NCI-H2029 treated with DMSO at 0.1 percent for 48 hours (cell line): Measurements from ENCODE around the gene FUOM.
"Not testable (repeated sequence)": the region's sequence is repeated elsewhere in the genome, so short reads cannot be mapped to it uniquely, and the experiment has no call there.

Experiments used
- DNase-seq: peaks from one replicate; lab custom pipeline; 2025; lab: John Stamatoyannopoulos, UW

FUOM gene

DNA sequence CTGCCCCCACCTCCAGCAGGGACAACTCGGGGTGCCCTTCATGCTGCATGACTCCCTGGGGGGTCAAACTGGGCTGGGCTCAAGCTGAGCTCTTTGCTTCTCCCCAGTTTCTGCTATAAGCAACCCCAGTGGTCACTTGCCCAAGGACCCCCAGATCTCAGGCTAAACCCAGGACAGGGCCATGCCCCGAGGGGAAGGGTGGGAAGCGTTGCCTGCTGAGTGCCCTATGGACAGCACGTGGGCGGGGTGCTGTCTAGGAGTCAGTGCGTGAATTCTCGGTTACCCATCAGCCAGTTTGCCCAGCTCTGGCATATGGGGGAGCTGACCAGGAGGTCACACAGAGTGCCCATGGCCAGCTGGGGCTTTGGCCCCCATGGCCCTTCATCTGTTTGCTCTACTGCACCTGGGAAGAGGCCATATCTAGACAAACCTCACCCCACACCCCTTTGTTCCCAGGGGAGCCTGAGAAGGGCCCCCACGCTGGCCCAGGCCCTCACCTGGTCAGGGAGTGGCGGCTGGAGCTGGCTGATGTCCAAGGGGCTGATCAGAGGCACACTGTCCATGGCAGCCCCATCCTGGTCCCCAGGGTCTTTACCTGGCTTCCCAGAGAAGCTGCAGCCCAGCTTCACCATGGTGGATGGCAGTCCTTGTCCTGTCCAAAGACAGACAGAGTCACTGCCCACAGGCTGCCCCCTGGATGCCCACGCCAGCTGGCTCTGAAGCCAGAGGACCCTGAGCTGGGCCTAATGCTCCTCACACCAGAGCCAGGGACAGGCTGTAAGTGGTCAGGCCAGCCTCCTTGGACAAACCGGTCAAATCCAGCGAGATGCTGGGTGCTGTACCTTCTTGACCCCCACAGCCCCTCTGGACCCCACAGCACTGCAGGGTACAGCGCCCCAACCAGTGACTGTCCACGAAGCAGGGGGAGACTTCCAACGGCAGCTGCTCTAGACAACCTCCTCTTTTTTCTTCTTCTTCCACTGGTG, 29.2 kb downstream of the FUOM start:
- no peak for DNase-seq

DNA sequence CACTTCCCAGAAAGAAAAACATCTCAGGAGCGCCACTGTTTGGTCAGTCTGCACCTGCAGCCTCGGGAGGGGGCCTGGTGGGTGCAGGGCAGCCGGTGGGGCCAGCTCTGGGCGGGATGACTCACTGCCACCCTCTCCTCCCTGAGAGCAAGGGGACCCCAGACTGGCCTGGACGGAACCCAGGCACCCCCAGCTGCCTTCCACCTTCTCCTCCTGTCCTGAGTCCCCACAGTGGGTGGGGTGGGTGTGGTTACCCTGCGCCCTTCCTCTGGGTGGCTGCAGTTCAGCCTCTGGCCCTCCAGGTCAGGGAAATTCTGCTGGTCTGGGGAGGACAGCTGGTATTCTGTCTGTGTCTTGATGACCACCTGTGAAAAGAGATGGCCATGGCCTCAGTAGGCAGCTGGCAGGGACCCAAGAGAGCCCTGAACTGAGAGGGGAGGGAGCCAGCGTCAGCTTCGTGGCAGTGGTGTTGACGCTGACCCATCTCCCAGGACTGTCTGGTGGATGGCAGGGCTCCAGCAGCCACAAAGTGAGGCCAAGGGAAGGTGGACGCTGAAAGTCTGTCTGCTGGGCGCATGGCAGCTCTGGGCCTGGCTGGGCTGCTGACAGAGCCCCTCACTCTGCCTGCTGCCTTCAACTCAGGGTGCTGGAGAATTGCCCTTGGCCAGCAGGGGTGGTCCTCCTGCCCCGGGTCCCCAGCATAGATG, 30.0 kb downstream of the FUOM start:
- DNase-seq: no peak

DNA sequence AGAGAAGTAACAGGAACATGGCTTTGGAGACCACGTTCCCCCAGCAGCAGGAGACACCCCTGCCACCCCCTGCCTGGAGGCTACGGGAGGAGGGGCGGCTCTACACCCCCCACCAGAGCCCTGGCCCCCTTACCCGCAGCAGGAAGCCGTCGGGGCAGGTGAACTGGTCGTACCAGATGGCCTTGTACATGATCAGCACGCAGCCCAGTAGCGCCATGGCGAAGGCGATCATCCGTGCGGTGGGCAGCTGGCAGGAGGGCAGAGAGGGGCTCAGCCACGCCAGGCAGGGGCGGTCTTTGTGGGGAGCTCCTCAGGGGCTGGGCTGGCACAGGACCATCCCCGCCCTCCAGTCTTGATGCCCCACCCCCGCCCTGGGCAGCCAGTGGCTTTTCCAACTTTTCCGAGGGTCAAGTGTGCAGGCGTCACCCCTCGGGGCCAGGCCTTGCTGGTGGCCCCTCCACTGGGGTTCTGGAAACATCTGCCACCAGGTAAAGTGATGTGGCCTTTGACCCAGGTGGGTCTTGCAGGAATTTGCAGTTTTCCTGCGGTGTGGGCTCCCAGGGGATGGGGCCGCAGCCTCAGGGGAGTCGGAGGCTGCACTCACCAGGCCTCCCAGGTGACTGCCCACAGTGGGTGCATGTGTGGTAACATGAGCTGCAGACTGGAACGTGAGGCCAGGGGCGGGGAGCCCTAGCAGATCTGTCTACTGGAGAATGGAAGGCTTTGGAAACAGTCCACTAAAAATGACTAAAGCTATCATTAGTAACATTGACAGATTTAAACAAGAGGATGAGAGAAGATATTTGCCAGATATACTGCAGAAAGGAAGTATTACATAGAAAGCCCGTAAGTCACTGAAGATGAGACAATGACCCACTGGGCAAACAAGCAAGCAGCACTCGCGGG, 30.8 kb downstream of the FUOM start:
- no peak for DNase-seq

DNA sequence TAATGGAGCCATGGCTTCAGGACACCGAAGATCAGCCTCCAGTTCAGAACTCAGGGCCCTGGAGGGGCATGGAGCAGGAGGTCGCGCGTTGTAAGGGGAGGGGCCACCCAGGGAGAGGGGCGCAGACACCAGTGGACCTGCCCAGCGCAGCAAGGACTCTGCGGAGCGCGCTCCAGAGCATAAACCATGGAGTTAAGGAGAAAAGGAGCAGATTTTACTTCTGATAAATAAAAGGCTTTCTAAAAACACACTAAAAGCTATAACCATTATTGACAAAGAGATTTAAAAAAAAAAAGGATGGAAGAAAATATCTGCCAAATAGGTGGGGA, 31.6 kb downstream of the FUOM start:
- no peak for DNase-seq

DNA sequence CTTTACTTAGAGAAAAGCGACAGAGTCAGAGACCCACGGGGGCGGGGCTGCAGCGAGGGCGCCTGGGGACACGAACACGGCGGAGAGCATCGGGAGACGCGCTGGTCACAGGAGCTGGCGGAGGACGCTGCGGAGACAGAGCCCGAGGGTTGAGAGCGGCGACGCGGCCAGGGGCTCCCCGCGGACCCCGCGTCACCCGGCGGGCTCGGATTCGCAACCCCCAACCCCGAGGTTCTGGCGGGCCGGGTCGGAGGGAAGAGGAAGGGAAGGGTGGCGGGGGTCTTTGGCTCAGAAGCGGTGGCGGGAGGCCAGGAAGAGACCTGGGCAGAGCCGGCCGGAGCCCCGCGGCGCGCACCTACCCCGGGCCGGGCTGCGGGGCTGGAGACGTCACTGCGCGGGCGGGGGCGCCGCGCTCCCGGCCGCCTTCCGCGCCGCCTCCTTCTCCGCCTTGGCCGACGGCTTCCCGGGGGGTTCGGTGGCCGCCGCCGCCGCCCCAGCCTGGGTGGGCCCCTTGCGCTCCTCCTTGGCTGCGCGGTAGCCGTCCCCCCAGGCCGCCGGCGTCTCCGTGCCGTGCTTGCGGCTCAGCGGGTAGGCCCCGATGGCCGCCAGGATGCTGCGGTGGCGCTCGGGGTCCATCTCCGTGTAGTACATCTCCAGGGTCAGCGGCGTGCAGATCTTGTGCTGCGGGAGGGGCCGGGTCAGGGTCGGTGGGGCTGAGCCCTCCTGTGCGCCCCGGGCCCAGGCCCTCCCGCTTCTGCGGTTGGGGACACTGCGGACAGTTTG, 32.2 kb downstream of the FUOM start:
- no peak for DNase-seq

DNA sequence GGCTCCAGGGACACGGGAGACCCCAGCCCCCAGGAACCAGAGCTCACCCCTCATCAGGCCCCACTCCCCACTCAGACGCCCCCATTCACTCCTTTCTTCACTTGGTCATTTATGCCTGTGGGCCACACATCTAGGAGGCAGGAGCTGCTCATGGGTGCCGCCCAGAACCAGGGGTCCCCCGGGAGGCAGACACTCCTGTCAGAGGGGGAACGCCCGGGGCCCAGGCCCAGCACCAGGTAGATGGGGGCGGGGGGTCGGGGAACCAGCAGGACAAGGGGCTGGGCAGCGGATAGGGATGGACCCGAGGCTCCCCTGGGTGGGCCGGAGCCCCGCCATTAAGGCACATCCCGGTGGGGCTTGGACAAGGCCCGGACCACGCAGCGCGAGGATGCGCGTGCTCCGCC, 33.0 kb downstream of the FUOM start:
- no peak for DNase-seq

DNA sequence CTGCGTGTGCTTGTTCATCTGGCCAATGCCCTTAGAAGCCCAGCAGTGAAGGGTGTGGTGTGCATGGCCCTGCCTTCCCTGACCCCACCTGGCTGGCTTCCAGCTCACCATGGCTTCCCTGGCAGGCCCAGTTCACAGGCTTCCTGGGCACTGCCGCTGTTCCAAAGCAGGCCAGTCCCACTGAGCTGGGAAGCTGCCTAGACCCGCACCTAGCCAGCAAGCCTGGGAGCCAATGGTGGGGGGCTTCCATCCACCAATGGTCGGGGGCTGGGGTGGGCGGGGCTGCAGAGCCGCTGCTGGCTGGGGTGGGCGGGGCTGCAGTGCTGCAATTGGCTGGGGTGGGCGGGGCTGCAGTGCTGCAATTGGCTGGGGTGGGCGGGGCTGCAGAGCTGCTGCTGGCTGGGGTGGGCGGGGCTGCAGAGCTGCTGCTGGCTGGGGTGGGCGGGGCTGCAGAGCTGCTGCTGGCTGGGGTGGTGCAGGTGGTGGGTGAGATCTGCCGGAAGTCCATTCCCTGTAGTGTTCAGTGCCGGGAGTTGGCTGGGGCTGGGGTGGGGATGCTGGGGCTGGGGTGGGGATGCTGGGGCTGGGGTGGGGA, 33.5 kb downstream of the FUOM start:
- DNase-seq: peak; percentile 21

DNA sequence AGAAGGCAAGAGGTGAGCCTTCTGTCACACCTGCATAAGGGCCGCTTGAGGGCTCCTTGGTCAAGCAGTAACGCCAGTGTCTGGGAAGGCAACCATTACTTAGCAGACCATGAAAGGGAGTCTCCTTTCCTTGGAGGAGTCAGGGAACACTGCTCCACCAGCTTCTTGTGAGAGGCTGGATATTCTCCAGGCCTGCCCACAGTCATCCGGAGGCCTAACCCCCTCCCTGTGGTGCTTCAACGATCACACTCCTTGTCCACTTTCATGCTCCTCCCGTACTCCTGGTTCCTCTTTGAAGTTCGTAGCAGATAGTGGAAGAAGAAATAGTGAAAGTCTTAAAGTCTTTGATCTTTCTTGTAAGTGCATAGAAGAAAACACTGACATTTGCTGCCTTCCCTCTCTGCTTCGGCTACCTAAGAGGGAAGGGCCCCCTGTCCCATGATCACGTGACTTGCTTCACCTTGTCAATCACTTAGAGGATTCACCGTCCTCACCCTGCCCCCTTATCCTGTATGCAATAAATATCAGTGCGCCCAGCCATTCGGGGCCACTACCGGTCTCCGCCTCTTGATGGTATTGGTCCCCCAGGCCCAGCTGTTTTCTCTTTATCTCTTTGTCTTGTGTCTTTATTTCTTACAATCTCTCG, 35.6 kb downstream of the FUOM start:
- not testable (repeated sequence) for DNase-seq

DNA sequence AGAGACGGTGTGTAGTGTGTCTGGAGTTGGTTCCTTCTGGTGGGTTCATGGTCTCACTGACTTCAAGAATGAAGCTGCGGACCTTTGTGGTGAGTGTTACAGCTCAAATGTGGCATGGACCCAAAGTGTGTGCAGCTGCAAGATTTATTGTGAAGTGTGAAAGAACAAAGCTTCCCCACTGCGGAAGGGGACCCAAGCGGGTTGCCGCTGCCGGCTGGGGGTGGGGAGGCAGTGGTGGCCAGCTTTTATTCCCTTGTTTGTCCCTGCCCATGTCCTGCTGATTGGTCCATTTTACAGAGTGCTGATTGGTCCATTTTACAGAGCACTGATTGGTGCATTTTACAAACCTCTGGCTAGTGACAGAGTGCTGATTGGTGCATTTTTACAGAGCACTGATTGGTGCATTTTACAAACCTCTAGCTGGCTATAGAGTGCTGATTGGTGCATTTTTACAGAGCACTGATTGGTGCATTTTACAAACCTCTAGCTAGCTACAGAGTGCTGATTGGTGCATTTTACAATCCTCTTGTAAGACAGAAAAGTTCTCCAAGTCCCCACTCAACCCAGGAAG, 36.9 kb downstream of the FUOM start:
- not testable (repeated sequence) for DNase-seq

DNA sequence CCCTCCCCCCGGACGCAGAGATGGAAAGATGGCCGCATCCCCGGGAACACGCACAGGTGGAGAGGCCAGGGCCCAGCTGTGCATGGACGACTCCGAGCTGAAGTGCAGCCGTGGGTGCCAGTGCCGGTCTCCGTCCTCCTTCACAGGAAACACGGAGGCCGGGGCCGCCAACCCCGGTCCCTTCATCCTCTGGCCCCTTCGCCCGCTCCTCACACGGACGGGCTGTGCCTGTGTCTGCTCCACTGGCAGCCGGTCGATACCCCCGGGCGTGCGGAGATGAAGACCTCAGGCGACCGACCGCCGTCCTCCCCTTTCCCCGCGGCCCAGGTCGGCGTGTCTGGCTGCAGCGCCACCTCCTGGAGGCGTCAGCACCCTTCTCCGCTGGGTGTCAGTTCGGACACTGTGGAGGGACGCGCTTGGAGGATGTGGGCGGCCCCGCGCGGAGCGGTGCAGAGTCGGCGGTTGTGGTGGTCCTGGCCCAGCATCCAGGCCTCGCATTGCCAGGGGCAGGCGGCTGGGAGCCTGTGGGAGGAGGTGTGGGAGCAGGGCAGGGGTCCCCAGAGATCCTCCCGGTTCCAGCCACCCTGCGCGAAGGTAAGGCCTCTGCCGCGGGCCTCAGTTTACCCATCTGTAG, 39.2 kb downstream of the FUOM start:
- peak; percentile 0 for DNase-seq

DNA sequence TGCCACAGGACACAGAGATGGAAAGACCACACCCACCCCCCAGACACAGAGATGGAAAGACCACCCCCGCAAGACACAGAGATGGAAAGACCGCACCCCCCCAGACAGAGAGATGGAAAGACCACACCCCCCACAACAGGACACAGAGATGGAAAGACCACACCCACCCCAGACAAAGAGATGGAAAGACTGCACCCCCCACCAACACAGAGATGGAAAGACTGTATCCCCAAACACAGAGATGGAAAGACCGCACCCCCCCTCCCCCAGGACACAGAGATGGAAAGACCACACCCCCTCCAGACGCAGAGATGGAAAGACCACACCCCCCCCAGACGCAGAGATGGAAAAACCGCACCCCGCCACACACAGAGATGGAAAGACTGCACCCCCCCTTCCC, 41.1 kb downstream of the FUOM start:
- DNase-seq: no peak

DNA sequence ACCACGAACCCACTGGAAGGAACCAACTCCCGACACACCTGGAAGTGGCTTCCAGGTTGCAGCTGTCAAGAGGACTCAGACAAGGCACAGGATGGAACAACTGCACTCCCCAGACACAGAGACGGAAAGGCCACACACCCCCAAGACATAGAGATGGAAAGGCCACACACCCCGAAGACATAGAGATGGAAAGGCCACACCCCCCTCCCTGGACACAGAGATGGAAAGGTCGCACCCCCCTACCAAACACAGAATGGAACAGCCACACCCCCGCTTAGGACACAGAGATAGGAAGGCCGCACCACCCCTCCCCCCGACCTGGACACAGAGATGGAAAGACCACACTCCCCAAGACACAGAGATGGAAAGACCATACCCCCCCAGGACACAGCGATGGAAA, 41.6 kb downstream of the FUOM start:
- DNase-seq: no peak

DNA sequence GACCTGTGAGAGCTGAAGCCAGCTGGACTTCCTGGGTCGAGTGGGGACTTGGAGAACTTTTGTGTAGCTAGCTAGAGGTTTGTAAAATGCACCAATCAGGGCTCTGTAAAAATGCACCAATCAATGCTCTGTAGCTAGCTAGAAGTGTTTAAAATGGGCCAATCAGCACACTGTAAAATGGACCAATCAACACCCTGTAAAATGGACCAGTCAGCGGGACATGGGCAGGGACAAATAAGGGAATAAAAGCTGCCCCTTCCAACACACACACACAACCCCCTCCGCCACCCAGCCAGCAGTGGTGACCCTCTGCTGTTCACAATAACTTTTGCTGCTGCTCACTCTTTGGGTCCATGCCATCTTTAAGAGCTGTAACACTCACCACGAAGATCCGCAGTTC, 42.0 kb downstream of the FUOM start:
- DNase-seq: no peak

DNA sequence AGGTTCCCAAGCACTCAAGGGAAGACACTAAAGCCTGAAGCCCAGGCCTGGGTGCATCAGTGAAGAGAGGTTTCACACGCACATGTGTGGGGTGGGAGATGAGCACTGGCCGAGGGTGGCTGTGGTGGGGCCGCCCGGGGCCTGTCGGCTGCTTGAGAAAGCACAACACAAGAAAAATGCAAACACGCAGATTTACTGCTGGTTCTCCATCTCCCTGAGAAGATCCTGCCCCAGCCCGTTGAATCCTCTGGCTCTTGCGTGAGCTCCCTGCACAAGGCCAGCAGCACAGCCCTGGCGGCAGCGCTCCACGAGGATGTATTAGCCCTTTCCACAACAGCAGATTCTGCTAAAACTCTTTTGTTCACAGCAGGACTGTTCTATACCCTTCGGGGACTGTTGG, 42.9 kb downstream of the FUOM start:
- DNase-seq: no peak

DNA sequence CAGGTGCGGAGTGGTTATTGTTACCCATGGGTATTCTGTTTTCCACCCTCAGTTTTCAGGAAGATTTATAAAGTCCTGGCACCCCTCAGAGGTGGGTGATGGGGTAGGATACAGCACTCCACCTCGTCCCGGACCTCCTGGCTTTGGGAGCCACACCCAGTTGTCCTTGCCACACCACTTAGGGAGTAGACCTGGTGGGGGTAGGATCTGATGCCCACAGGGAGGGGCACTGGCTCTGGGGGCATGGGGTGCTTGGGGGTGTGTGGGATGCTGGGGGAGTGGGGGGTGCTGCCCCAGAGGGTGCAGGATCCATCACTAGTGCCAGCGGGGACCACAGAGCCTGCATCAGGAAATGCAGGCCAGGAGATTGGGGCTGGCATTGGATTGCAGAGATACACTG, 44.6 kb downstream of the FUOM start:
- DNase-seq: no peak

DNA sequence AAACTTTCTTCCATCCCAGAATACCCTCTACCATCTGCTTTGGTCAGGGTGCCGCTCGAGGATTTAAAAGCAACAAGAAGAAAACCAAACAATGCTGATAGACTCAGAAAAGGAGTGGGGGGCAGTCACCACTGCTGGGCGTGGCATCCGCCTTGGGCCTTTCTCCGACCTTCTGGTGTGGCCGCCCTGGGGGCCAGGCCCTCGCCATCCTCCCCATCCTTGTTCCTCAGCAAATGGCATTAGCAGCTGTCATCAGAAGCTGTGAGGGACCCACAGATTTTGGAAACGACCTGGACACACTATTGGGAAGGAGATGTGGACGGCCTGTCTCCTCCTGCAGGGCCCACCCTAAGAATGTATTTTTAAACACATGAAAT, 45.1 kb downstream of the FUOM start:
- DNase-seq: no peak

DNA sequence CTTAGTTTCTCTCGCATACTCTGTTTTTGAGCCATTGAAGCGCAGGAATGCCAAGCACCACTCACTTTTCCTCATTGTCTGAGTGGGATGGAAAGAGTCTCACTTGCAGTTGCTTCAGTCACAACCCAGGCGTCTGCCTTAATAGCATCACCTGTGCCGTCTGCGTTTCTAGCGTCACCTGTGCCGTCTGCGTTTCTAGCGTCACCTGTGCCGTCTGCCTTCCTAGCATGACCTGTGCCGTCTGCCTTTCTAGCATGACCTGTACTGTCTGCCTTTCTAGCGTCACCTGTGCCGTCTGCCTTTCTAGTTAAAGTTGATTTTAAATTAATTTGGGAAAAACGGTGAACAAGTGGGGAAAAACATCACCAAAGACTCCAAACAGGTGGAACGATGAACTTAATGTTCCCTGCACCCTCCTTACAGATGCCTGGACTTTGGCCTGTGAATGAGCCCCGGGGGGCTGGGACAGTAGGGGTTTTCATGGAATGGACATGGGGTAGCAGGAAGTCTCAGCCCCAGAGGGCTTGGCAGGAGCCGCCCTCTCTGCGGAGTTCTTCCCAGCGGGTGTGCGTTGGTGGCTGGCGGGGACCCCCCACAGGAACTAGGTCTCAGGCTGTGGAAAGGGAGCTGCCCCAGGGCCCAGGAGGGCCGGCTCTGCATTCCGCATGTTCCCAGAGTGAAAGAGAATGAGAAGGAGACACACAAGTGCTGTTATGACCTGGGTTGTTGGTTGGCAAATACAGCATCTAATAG, 45.6 kb downstream of the FUOM start:
- no peak for DNase-seq

DNA sequence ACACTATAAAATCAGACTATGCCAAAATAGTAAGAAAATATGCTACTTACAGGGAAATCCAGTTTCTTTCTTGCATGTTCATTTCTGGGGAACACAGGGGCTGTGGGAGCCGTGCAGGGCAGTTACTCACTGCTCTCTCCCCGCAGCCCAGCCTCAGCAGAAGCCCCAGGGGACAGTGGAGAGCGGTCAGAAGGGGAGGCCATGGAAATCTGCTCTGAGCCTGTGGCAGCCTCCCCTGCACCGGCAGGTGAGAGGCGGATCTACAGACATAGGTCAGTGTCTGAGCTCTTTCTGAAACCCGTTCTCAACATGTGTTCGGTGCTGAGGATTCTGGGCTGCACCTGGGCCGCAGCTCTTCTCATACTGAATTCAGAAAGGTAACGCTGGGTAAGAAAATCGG, 46.2 kb downstream of the FUOM start:
- no peak for DNase-seq

DNA sequence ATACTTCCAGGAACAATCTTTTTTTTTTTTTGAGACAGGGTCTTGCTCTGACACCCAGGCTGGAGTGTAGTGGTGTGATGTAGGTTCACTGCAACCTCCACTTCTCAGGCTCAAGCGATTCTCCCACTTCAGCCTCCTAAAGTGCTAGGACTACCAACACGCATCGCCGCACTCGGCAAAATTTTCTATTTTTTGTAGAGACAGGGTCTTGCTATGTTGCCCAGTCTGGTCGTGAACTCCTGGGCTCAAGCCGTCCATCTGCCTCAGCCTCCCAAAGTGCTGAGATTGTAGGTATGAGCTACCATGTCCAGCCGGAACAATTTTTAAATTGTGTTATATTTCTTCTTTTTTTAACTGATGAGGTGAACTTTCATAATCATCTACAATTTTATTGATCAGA, 47.0 kb downstream of the FUOM start:
- DNase-seq: no peak
